GM18867 (cell line): ENCODE data around the gene GNAI2.
"Not testable (repeated sequence)": the region's sequence is repeated elsewhere in the genome, so short reads cannot be mapped to it uniquely, and the experiment has no call there.

Source experiments
- ATAC-seq: cut with Tn5 transposase; IDR thresholded peaks from one replicate; pipeline ENCODE4 v1.9.1; 2021; ENCODE audit warnings: mild to moderate bottlenecking, moderate library complexity; ENCODE audit not compliant: unreplicated experiment

Gene GNAI2

DNA sequence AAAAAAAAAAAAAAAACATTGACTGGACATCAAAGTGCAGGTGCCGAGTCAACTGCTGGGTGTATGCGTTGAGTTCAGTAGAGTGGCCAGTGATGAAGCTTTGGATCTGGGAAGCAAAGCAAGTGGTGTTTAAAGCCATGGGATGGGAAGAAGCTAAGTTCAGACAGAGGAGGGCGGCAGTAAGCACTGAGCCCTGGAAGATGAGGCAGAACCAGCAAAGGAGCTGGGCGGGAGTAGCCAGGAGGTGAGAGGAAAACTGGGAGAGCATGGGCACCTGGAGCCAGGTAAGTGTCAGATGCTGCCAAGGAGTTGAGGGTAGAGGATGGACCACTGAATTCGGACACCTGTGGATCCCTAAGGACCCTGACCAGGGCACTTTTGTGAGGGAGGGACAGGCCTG lies 11.4 kb upstream of the GNAI2 start:
- ATAC-seq = no peak

DNA sequence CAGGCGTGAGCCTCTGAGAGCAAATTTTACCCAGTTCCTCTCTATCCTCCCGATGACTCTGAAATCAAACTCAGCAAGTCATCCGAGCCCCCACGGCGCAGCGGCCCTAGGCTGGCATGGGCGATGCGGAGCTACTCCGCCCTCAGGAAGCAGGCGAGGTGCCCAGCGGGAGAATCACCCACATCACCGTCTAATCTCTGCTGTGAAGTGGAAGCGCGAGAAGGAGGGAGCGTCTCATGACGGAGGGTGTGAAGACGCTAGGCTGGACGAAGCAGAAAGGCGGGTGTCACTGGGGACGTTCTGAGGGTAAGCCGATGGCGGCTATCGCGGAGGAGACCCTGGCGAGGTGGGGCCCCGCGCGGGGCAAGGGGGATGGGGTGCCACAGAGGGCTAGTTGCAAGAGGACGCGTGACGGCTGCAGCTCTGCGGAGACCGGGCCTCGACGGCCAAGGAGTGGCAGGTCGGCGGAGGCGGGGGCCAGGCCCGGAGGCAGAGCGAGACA lies 9.1 kb upstream of the GNAI2 start:
- no peak for ATAC-seq

DNA sequence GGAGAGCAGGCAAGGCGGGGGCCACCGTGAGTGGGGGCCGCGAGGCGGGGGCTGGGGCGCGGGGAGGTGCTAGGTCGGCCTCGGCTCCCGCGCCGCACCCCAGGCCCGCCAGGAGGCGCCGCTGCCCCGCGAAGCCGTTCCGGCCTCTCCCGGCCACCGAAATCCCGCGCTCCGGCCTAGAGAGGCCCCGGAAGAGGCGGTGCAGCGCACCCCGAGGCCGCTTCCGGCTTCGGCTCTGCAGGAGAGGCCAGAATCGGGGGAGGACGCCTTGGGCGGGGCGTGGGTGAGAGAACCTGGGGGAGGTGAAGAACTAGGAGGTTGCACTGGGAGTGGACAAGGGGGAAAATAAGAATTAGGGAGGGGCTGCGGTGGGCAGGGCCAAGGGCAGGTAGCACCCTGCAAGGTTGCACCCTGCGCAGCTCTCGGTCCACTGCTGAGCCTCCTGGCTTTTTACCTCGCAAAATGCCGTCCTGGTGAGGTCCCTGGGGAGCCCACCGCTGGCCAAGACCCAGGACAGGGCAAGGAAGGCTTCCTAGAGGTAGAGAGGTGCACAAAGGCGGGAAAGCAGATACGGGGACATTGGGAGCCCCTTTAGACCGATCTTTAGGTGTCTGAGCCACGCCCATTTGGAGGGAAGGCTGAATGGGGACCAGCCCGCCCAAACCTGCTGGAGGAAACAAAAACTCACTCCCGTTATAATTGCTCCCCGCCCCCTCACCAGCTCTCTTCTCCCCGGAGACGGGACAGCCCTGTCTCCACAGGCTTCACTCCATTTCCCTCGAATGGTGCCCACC lies 8.4 kb upstream of the GNAI2 start:
- ATAC-seq = peak; percentile 84

DNA sequence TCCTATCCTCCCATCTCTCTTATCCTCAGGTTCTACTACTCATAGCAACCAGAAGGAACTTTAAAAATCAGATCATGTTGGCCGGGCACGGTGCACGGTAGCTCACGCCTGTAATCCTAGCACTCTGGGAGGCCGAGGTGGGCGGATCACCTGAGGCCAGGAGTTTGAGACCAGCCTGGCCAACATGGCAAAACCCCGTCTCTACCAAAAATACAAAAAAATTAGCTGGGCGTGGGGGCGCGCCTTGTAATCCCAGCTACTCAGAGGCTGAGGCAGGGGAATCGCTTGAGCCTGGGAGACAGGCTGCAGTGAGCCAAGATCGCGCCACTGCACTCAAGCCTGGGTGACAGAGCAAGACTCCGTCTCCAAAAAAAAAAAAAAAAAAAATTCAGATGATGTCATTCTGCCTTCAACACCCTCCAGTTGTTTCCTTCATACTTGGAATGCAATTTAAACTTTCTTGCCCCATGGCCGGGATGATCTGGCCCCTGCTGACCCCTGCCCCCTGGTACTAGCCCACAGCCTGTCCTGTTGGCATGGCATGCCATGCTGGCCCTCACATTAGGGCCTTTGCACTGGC lies 7.7 kb upstream of the GNAI2 start:
- not testable (repeated sequence) for ATAC-seq

DNA sequence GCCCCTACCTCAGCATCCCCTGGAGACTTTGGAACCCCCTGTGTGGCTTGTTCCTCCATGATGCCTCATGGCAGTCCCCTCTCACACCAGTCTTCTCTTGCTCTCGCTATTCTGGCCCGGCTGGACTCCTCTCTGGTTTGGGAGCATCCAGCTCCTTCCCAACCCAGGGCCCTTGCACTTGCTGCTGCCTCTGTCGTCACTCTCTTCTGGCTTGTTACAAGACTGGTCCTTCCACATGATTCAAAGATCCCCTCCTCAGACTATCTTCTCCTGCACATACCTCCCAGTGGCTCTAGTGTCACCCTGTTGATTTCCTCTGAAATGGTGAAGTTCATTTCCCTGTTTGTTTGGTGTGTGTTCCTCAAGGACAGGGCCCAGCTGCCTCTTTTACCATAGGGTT lies 6.5 kb upstream of the GNAI2 start:
- ATAC-seq = no peak

DNA sequence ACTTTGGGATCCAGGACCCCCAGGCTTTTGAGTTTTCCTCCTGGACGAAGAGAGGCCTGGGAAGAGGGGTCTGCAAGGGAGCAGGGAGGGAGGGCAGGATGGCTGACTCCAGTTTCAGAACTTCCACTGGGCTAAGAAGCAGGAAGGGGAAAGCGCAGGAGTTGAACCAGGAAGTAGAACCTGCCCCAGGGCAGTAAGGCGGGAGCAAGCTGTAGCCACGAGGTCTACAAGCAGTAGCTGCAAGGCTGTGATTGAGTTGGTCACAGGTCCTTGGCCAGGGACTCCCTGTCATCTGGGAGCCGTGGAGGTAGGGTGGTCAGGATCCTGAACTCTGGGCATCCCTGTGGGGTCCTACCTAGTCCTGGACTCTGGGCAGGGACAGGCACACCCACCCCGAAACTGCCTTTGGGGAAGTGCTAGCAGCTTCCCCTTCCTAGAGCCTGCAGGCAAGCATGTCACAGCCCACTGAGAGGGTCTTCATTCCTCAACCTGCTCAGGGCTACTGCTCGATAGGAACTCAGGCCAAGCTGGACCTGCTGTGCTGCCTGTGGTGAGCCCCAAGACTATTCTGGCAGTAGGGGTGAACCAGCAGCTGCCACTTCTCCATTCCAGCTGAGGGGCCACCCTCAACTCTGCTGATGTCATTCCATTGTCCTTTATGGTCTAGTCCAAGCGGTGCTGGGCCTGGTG lies 5.8 kb upstream of the GNAI2 start:
- ATAC-seq = no peak

DNA sequence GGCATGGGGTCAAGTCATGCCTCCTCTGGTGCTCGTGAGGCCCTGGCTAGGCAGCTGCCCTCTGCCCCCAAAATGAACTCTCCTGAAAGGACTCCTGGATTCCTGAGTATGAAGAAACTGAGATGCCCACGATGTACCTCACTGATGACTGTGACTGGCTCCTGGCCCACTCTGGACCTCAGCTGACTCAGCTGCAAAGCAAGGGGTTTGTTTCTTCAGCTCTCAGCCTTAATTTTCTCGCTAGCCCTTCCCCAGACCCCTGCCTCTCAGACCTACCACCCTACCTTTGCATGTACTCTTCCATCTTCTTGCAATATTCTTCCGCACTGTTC lies 5.2 kb upstream of the GNAI2 start:
- ATAC-seq = no peak

DNA sequence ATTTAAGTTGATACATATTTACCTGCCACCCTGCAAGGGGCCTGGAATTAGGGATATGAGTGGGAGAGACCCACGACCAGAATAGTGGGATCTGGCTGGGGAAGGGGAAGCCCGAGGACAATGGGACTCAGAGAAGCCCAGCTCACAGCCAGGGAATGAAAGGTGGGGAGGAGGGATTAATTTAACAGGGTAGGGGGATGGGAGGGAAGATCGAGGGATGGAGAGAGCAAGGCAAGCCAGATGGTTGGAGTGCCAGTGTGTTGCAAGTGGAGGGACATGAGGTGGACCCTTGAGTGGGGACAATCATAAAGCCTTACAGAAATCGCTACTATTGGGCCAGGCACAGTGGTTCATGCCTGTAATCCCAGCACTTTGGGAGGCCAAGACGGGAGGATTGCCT lies 4.4 kb upstream of the GNAI2 start:
- ATAC-seq = no peak

DNA sequence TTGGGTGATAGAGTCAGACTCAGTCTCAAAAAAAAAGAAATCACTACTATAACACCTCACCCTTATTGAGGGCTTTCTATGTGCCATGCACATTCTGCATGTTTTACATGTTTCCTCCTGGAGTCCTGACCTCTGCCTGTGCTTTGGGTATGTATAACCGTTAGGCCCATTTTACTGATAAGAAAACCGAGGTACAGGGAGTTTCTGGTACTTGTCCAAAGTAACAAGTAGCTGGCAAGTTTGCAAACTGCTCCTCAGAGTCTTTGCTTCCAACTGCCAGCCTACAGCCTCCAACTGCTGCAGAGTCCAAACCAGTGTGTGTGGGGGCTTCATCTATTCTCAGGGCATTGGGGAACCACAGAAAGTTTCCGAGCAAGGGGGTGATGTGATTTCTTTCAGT lies 3.7 kb upstream of the GNAI2 start:
- ATAC-seq = no peak

DNA sequence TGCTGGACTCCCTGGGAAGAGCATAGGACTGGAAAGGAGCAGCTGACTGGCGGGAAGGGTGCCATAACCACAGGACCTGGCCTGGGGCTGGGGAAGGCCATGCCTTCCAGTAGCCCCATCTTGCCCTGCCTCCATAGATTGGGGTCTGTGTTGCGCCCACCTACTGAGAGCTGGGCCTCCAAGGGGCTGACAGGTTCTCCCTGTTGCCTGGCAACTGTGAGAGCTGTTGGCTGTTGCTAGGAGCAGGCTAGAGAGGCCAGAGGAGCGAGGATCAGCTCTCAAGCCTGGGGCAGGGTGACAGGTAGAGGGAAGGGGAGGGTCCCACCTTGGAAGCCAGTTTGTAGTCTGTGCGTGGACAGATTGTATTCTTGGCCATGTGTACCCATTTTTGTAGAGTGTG lies 2.8 kb upstream of the GNAI2 start:
- ATAC-seq = no peak

DNA sequence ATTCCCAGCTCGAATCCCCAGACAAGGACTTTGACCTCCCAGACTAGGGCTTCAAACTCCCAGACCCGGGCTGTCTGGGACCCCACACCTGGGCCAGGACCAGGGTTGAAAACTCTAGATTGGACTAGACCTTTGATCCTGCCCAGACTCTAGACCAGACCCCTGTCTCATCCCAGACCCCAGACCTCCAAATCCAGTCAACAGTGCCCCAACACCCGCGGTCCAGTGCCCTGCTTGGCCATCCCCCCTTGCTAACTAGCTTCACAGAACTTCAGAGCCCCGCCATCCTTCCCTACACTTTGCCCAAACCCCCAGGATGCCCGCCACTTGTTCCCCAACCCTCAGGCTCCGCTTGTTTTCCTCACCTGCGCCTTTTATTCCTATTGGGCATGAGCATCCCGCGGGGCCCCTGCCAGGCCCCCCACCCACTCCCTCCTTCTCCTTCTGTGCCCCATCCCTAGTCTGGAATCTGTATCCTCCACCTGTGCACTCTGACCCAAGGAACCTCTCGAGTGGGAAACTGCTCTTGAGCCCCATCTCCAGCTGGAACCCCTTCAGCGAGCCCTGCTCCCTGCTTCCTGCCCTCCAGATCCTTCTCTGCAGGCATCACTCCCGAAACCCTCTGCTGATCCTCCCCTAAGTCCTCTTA lies 604 bp downstream of the GNAI2 start:
- no peak for ATAC-seq

DNA sequence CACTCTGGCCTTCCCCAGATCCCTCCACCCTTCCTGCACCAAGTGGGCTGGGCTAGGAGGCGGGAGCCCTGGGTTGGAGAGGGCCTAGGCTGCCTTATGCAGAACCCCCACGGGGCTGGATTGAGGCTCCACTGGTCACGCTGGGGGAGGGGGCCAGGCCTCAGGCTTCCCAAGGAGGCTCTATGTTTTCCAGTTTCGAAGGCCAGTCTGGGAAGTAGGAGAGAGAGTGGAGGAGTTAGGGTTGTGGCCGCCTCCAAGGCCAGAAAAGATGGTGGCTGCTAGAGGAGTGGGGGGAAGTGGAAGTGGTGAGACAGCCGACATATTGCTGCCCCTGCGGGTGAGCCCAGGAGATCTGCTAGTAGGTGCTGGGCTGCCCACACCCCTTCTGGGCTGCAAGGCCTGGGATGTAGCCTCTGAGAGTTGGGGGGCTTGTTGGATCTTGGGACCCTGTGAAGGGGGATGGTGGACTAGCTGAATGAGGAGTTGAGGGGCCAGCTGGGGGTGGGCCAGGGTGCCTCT lies 1.2 kb downstream of the GNAI2 start:
- ATAC-seq = no peak

DNA sequence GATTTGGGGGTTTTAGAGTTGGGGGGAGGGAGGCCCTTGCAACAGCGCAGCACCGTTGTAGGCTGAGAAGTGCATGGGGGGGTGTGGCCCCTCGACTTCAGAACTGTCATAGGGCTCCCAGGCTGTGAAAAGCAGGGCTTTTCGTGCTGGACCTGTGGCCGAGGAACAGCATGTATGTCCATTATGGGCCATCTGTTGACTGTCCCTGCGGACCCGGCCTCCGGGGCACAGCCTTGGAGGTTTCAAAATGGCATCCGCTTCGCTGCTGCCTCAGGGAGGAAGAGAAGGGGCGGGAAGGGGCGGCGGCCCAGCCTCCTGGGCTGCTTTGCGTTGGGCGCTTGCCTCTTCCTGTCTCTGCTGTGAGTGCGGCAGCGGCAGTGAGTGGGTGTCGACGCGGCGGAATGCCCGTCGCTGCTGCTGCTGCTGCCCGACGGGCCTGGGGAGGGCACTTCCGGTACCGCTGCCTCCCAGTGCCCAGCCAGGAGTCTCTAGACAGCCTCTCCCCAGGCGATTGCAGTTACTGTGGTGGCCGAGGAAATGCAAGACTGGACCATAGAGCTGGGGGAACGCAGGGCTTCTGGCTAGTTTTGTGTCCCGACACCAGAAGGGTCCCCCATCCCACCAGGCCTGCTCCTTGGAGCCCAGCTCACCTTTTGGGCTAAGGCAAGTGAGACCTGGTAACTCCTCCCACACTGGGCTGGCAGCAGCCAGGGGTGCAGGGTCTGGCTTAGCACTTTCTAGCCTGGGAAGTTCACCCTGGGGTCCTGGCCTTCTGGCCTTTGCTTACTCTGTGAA lies 1.9 kb downstream of the GNAI2 start:
- peak; percentile 36 for ATAC-seq

DNA sequence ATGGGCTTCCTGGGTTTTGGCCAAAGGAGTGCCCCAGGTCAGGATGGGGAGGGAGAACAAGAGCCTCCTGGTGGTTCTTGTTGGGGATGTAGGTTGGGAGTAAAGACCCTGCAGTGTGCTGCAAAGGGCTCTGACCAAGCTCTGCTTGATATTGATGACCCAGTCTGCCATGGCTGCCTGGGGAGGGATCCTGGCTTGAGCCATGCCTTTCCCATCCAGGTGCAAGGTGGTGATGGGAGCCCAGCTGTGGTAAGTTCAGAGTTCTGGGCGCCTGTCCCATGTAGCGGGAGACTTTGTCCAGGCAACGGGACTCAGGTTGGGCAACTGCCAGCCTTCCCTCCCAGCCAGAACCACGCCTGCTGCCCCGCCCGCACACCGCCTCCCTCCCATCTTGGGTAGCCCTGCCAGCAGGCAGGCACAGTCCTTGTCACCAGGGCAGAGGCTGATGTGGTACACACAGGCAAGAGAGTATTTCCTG lies 2.6 kb downstream of the GNAI2 start:
- no peak for ATAC-seq

DNA sequence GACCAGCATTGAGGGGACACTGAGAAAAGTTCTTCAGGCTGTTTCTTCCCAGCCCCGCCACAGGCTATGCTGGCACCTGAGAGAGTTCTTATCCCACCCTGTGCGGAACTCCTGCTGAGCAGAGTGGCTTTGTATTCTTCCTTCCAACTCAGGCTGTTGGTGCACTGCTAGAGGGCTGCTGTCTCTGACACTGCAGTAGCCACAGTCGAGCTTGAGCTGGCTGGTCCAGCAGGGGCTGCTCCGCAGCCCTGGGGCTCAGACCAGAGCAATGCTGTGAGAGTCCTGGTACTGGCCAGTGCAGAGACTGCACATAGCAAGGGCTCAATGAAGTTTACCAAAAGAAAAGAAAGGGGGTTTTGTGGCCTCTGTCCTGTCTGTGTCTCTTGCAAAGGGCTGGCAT lies 3.6 kb downstream of the GNAI2 start:
- ATAC-seq = no peak

DNA sequence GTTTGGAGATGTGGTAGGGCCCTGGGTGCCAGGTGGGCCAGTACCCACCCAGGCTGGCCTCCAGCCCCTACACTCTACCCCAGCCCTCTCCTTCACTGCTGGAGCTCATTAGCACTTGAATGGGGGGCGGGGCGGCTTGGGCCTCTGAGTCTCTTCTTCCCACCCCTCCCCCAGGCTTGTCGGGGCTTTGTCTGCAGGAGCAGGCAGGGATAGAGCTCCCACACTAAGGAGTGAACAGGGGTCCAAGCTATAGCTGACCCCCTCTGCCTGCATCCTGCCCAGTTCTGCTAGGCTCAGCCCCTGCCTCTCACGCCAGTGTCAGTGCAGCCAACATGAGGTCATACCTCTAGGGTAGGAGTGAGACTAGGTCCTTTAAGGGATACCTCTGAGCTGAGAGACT lies 5.2 kb downstream of the GNAI2 start:
- ATAC-seq = no peak

DNA sequence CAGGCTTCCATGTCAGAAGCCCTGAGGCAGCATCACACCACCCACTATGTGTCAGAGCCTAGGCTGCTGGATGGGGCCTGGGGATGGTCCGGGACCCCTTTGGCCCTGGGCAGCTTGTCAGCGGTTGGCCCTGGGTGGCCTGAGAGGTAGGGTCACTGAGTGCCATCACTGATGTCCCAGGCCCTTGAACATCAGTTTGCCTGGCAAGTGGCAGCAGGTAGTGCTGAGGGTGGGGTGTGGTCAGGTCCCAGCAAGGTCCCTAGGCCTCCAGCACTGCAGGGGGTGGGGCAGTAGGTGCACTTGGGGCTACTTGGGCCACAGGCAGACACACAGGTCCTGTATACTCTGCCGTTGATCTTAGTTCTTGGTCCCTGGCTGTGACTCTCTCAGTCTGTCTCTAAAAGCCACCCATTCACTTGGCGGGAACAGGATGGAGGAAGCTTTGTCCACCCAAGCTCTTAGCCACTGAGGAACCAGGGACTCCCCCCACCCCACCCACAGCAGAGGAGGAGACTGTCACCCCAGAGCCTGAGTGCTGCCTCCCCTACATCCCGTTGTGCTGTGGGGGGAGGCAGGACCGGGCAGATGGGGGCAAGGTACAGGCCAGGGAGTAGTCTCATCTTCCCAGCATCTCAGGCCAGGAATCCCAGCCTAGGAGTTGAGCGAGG lies 5.8 kb downstream of the GNAI2 start:
- ATAC-seq = no peak

DNA sequence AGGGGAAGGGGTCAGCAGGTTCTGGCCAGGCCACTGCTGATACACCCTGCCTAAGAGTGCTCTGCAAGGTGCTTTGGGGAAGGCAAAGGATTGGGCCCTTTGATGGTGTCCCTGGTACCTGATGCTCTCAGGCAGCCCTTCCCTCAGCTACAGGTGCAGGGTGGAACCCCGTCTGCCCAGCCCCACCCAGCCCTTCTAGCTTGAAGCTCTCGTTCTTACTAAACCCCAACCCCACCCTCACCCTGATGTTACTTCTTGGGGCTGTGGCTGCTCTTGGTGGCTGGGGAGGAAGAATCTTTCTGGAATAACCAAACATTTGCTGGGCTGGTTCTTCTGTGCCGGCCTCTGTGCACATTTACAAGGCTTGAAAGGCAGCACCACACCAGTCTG lies 6.4 kb downstream of the GNAI2 start:
- no peak for ATAC-seq

DNA sequence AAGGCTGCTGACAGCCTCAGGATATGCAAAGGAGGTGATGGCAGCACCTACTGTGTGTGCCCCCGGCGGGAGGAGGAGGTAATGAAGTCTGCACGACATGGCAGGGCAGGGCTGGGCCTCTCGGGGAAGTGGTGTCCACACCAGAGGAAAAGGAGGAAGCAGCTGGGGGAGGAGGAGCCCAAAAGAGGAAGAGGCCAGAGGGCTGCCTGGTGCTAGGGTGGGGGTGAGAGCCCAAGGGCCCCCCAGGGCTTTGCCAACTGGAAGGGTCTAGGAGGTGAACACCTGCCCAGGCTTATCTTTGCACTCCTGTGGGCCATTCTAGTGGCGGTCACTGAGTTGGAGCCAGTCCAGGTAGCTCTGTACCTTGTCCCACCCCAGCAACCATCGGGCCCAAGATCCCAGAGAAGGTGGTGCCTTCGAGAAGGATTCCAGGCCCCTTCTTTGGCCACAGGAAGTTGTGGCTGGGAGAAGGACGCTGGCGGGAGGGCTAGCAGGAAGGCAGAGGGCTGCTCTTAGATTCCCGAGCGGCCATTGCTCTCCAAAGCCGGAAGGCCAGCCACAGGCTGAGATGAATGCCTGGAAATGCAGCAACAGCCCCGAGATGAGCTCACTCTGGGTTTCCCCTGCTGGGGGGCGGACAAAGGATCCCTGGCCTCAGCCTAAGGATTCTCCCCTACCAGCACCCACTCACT lies 7.0 kb downstream of the GNAI2 start:
- no peak for ATAC-seq

DNA sequence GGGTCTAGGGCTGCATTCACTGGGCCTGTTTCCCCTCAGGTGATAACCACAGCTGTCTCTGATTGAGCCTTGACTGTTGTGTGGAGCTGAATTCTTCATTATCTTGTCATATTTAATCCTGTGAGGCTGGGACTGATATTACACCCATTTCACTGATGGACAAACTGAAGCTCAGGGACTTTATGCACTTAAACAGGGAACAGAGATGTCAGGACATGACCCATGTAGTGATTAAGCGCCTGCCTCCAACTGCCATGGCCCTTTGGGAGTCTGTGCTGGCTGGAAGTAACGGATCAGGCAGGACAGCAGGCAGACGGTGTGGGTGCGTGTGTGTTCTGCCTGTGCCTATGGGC lies 7.5 kb downstream of the GNAI2 start:
- no peak for ATAC-seq
